ENCODE results near the gene EXOC6B.

Gene EXOC6B

GRCh38 chr2:72211350-72211749 lies 614.5 kb downstream of the EXOC6B start:
- no peak for DNase-seq (ENCODE audit: low read depth)

- no peak for DNase-seq (ENCODE audit: low read depth)
These were observed 615.4 kb downstream of the EXOC6B start for GRCh38 chr2:72210470-72210869.

GRCh38 chr2:72208225-72208624 lies 617.6 kb downstream of the EXOC6B start:
- DNase-seq (ENCODE audit: low read depth) = no peak

GRCh38 chr2:72207334-72207733 lies 618.5 kb downstream of the EXOC6B start:
- no peak for DNase-seq (ENCODE audit: low read depth)

GRCh38 chr2:72205504-72205881 lies 620.3 kb downstream of the EXOC6B start:
- no peak for DNase-seq (ENCODE audit: low read depth)

GRCh38 chr2:72204786-72205503 lies 620.9 kb downstream of the EXOC6B start:
- DNase-seq (ENCODE audit: low read depth) = no peak

- no peak for DNase-seq (ENCODE audit: low read depth)
These were observed 621.6 kb downstream of the EXOC6B start for GRCh38 chr2:72204156-72204785.

GRCh38 chr2:72198532-72199241 lies 627.1 kb downstream of the EXOC6B start:
- no peak for DNase-seq (ENCODE audit: low read depth)

- DNase-seq (ENCODE audit: low read depth) = no peak
These were observed 632.1 kb downstream of the EXOC6B start for GRCh38 chr2:72193723-72194122.

- no peak for DNase-seq (ENCODE audit: low read depth)
These were observed 634.4 kb downstream of the EXOC6B start for GRCh38 chr2:72191441-72191840.

GRCh38 chr2:72185206-72185605 lies 640.6 kb downstream of the EXOC6B start:
- no peak for DNase-seq (ENCODE audit: low read depth)

GRCh38 chr2:72183466-72183865 lies 642.4 kb downstream of the EXOC6B start:
- DNase-seq (ENCODE audit: low read depth) = no peak

GRCh38 chr2:72183016-72183415 lies 642.8 kb downstream of the EXOC6B start:
- DNase-seq (ENCODE audit: low read depth) = no peak

GRCh38 chr2:72182547-72182946 lies 643.3 kb downstream of the EXOC6B start:
- DNase-seq (ENCODE audit: low read depth) = no peak

- DNase-seq (ENCODE audit: low read depth) = no peak
These were observed 644.2 kb downstream of the EXOC6B start for GRCh38 chr2:72181616-72182015.

- DNase-seq (ENCODE audit: low read depth) = no peak
These were observed 645.5 kb downstream of the EXOC6B start for GRCh38 chr2:72180351-72180750.

GRCh38 chr2:72178551-72178950 lies 647.3 kb downstream of the EXOC6B start:
- no peak for DNase-seq (ENCODE audit: low read depth)

GRCh38 chr2:72176281-72176680 lies 649.6 kb downstream of the EXOC6B start:
- DNase-seq (ENCODE audit: low read depth) = no peak

- no peak for DNase-seq (ENCODE audit: low read depth)
These were observed 650.2 kb downstream of the EXOC6B start for GRCh38 chr2:72175636-72176035.

- DNase-seq (ENCODE audit: low read depth) = no peak
These were observed 652.1 kb downstream of the EXOC6B start for GRCh38 chr2:72173640-72174321.

GRCh38 chr2:72172478-72172877 lies 653.4 kb downstream of the EXOC6B start:
- DNase-seq (ENCODE audit: low read depth) = no peak

GRCh38 chr2:72166279-72166678 lies 659.6 kb downstream of the EXOC6B start:
- DNase-seq (ENCODE audit: low read depth) = no peak

GRCh38 chr2:72165792-72166191 lies 660.0 kb downstream of the EXOC6B start:
- DNase-seq (ENCODE audit: low read depth) = no peak

Measured in fibroblast of the conjunctiva (primary cell).